GM18861 (cell line): ENCODE data around the gene COMMD3.

Experiments
- ATAC-seq: cut with Tn5 transposase; IDR thresholded peaks from one replicate; pipeline ENCODE4 v1.9.1; 2021; ENCODE audit not compliant: unreplicated experiment

Gene COMMD3

DNA sequence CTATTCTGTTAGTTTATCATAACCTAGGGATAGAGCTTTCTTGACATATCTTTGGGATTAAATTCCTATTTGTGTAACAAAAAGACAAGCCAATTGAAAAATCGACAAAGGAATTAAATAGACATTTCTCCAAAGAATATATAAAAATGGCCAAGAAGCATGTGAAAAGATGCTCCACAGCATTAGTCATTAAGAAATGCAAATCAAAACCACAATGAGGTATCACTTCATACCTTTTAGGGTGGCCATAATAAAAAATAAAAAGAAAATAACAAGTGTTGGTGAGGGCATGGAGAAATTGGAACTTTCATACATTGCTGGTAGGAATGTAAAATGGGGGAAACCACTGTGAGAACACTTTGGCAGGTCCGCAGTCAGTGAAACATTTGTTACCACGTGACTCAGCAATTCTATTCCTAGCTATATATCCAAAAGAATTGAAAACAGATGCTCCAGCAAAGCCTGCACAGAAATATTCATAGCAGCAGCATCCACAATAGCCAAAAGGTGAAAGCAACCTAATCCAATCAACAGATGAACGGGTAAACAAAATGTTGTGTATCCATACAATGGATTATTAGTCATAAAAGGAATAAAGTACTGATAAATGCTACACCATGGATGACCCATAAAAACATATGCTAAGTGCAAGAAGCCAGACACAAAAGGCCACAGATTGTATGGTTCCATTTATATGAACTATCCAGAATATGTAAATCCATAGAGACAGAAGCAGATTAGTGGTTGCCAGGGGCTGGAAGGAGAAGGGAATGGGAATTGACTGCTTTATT, 49.7 kb downstream of the COMMD3 start:
- no peak for ATAC-seq

DNA sequence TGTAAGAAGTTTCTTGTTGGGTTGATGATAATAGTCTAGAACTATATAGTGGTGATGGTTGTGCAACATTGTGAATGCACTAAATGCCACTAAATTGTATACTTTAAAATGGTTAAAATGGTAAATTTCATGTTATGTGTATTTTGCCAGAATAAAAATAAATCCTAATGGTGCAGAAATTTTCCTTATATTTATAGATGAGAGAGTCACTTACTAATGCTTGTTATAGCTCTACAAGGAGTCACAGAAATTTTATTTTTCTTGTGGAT, 50.2 kb downstream of the COMMD3 start:
- ATAC-seq = no peak

DNA sequence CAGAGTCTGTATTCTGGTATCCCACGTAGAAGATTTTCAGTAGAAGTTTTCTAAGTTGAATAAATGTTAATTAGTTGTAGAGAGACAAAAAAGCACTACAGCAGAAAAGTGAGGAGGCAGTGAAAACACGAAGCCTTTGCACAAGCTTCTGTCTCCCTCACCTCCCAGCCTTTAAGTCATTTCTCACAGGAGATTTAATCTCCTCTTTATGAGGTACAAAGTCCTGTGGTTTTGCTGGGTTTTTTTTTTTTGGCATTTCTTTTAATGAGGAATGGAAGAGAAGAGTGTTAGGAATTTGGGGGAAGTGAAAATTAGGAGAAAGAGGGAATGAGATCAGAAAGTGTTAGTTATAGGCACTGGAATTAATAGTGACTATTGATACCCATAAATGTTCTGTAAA, 50.6 kb downstream of the COMMD3 start:
- ATAC-seq = no peak

- ATAC-seq = no peak
These were observed 51.3 kb downstream of the COMMD3 start for GRCh38 chr10:22367471-22367870.

GRCh38 chr10:22368402-22368801, 52.2 kb downstream of the COMMD3 start:
- ATAC-seq = no peak

- no peak for ATAC-seq
These were observed 52.8 kb downstream of the COMMD3 start for GRCh38 chr10:22368981-22369380.

DNA sequence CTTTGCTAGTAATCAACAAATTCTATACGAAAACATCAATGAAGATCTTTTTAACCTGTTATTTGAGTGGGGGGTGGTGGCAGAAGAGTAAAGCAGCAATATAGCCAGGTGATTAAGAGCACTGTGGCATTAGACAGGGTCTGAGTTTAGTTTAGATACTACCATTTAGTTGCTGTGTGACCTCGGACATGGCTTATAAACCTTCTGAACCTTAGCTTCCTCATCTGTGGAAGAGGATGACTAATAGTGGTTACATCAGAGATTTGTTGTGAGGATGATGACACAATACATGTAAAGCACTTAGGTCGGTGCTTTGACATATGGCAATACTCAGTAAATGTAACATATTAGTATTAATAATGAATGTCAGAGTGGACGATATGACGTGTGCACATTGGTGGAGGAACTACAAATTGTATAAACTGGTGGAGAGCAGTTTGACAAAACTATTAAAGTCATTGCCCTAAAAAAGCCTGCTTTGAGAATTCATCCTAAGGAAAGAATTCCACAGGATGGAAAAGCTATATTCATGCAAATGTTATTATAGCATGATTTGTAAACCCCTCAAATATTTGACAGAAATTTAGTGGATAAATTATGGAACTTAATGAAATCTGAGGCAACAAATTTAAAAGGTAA, 53.4 kb downstream of the COMMD3 start:
- ATAC-seq = no peak
